Liver (tissue), 9 donors: ENCODE results near the gene WDR77. TPM values are rescaled to one million over a fixed set of nuclear protein-coding genes. Genes with fewer than 3 reads are reported as not detected.

Source experiments
- DNase-seq: peaks from one replicate; pipeline ENCODE4 v3.0.0-alpha.2; 2017; ENCODE audit warnings: low spot score
- H3K27ac ChIP-seq, 2 donors: one replicate each; pipeline ENCODE4 v1.7.0; 2013; ENCODE audit warnings: inconsistent platforms in 2 of 2, low read length in 2 of 2, control low read depth in 1 of 2, low read depth in 1 of 2, mild to moderate bottlenecking in 1 of 2
- H3K27me3 ChIP-seq, 4 donors: one replicate each; pipeline versions ENCODE4 v1.6.1 to v1.7.0; 2013; ENCODE audit warnings: low read length in 3 of 4, inconsistent platforms in 1 of 4, mild to moderate bottlenecking in 1 of 4, moderate library complexity in 1 of 4; ENCODE audit not compliant: control insufficient read depth in 4 of 4, insufficient read depth in 4 of 4
- H3K36me3 ChIP-seq, 4 donors: one replicate each; pipeline versions ENCODE4 v1.6.1 to v1.7.0; 2013; ENCODE audit warnings: low read length in 3 of 4, mild to moderate bottlenecking in 3 of 4, low read depth in 1 of 4, moderate library complexity in 1 of 4; ENCODE audit not compliant: control insufficient read depth in 4 of 4, insufficient read depth in 3 of 4
- H3K4me1 ChIP-seq, 4 donors: one replicate each; pipeline versions ENCODE4 v1.6.1 to v1.7.0; 2013; ENCODE audit warnings: low read length in 3 of 4, mild to moderate bottlenecking in 3 of 4, moderate library complexity in 1 of 4; ENCODE audit not compliant: control insufficient read depth in 4 of 4, insufficient read depth in 4 of 4
- H3K4me3 ChIP-seq, 3 donors: one replicate each; pipeline versions ENCODE4 v1.6.1 to v1.7.0; 2013; ENCODE audit warnings: low read length in 3 of 3, control low read depth in 1 of 3, low read depth in 1 of 3, mild to moderate bottlenecking in 1 of 3
- H3K9ac ChIP-seq, 2 donors: one replicate each; pipeline ENCODE4 v1.7.0; 2013; ENCODE audit warnings: low read length in 2 of 2, mild to moderate bottlenecking in 2 of 2, moderate library complexity in 2 of 2, control low read depth in 1 of 2, low read depth in 1 of 2
- H3K9me3 ChIP-seq, 4 donors: one replicate each; pipeline versions ENCODE4 v1.6.1 to v1.7.0; 2013; ENCODE audit warnings: low read length in 3 of 4; ENCODE audit not compliant: control insufficient read depth in 4 of 4
- EGR1 ChIP-seq, 2 donors: IDR thresholded peaks; 2 replicates each; pipeline ENCODE4 v1.6.1; 2016 to 2018; ENCODE audit warnings: antibody characterized with exemption in 2 of 2, low read depth in 2 of 2
- FOXA1 ChIP-seq: IDR thresholded peaks from 2 replicates; pipeline ENCODE4 v1.6.1; 2016; ENCODE audit warnings: antibody characterized with exemption
- FOXA2 ChIP-seq: IDR thresholded peaks from 2 replicates; pipeline ENCODE4 v1.6.1; 2016; ENCODE audit warnings: antibody characterized with exemption
- GABPA ChIP-seq, 2 donors: IDR thresholded peaks in 1 of 2; conservative IDR thresholded peaks in 1 of 2; 2 replicates each; pipeline ENCODE4 v1.6.1; 2016; ENCODE audit warnings: antibody characterized with exemption in 2 of 2, mild to moderate bottlenecking in 1 of 2, moderate library complexity in 1 of 2
- HNF4A ChIP-seq, 2 donors: conservative IDR thresholded peaks; 2 replicates each; pipeline ENCODE4 v1.6.1; 2016; ENCODE audit warnings: antibody characterized with exemption in 2 of 2, mild to moderate bottlenecking in 2 of 2
- JUND ChIP-seq, 2 donors: IDR thresholded peaks; 2 replicates each; pipeline ENCODE4 v1.6.1; 2016; ENCODE audit warnings: antibody characterized with exemption in 2 of 2
- MAX ChIP-seq: IDR thresholded peaks from 2 replicates; pipeline ENCODE4 v1.6.1; 2016; ENCODE audit warnings: antibody characterized with exemption
- NR2F2 ChIP-seq: IDR thresholded peaks from 2 replicates; pipeline ENCODE4 v1.6.1; 2016; ENCODE audit warnings: antibody characterized with exemption
- RXRA ChIP-seq, 2 donors: IDR thresholded peaks; 2 replicates each; pipeline ENCODE4 v1.6.1; 2017 to 2018; ENCODE audit warnings: antibody characterized with exemption in 2 of 2, mild to moderate bottlenecking in 1 of 2
- SP1 ChIP-seq: IDR thresholded peaks from 2 replicates; pipeline ENCODE4 v1.6.1; 2018; ENCODE audit warnings: antibody characterized with exemption, mild to moderate bottlenecking
- TAF1 ChIP-seq: conservative IDR thresholded peaks from 2 replicates; pipeline ENCODE4 v1.6.1; 2016; ENCODE audit warnings: antibody characterized with exemption, mild to moderate bottlenecking
- WGBS: extraction: QIAGEN DNeasy Blood & Tissue Kit; methylation state at CpG from one replicate; pipeline ENCODE4 v1.1.7; 2013; 5-methylcytosine and 5-hydroxymethylcytosine counted together
- polyA plus RNA-seq, 2 donors: library from polyadenylated mRNA; stranded (reverse) in 1 of 2; unstranded in 1 of 2; fragments of 200-250 nt in 1 of 2; fragments of >200 nt in 1 of 2; fragmentation: Nextera tagmentation in 1 of 2; extraction: Ambion mirVana in 1 of 2; gene quantifications; one replicate each; pipeline versions ENCODE4 v1.2.1 to v1.2.3, GENCODE V29; 2013 to 2015
- total RNA-seq, 2 donors: library from RNA; depleted of rRNA; stranded (reverse); fragments of >200 nt; gene quantifications; one replicate each; pipeline ENCODE4 v1.2.3, GENCODE V29; 2014
- TF ChIP-seq, protein P1 (sequence below): fragments of 150-350 bp; IDR thresholded peaks from 2 replicates; pipeline ENCODE4 v1.5.1; 2017; ENCODE audit warnings: improper control_type of control experiment, low read depth, low read length; ENCODE audit not compliant: missing input control
- TF ChIP-seq, protein P2 (sequence below): IDR thresholded peaks from 2 replicates; pipeline ENCODE4 v1.6.1; 2016; ENCODE audit warnings: antibody characterized with exemption, mild to moderate bottlenecking
- TF ChIP-seq, protein P3 (sequence below): IDR thresholded peaks from 2 replicates; pipeline ENCODE4 v1.6.1; 2016; ENCODE audit warnings: antibody characterized with exemption
- donor health status: healthy.
- donor health status: healthy.
- donor health status: healthy.
- donor health status: healthy.
- donor health status: healthy.

WDR77 gene
- total and polyA plus RNA-seq, 4 donors: 12.7 to 25.3 (median 19.9) TPM

DNA sequence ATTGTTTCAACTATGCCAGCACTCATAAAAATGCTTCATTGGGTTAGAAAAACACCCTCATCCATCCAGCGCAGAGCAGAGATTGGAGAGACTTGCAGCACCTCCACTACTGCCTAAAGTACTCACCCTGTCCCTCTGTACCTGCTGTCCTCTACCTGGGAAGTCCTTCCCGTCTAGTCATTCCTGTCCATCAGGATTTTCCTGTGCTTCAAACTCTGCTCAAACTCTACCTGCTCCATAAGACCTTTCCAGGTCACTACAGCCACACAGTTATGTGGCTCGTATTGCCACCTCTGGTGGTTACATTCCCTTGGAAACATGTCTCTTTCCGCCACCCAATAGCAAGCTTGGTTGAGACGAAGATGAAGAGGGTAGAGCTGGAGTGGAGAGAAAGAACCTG, 28.7 kb downstream of the WDR77 start (continued):
- TF ChIP-seq, protein P1, sequence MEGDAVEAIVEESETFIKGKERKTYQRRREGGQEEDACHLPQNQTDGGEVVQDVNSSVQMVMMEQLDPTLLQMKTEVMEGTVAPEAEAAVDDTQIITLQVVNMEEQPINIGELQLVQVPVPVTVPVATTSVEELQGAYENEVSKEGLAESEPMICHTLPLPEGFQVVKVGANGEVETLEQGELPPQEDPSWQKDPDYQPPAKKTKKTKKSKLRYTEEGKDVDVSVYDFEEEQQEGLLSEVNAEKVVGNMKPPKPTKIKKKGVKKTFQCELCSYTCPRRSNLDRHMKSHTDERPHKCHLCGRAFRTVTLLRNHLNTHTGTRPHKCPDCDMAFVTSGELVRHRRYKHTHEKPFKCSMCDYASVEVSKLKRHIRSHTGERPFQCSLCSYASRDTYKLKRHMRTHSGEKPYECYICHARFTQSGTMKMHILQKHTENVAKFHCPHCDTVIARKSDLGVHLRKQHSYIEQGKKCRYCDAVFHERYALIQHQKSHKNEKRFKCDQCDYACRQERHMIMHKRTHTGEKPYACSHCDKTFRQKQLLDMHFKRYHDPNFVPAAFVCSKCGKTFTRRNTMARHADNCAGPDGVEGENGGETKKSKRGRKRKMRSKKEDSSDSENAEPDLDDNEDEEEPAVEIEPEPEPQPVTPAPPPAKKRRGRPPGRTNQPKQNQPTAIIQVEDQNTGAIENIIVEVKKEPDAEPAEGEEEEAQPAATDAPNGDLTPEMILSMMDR: no peak

DNA sequence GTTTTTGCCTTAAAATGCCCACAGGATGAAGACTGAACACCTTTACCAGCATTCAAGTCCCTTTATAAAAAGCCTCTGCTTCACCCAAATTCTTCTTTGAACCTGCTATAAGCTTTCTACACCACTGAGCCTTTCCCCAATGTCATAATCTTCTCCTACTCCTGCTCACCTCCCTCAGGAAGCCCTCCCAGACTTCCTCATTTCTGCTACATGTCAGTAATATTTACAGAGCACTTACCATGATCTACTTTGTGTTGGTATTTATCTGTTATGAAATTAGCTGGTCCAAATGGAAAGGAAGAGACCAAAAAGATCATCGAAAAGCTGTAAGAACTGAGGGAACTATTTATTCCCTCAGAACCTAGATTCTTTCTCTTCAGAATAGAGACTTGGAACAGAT, 30.0 kb downstream of the WDR77 start:
- H3K4me1 ChIP-seq: peaks cover 6 to 36% (median 31%) of the 10 kb centered on the region in 4 donors
- no peak overlapping the region for H3K27ac ChIP-seq
- H3K36me3 ChIP-seq: peaks cover 0 to 8% (median 4%) of the 10 kb centered on the region in 4 donors
- TF ChIP-seq JUND (IDR thresholded peaks at IDR 0.05): no peak
- no peak for TF ChIP-seq FOXA1
- TF ChIP-seq MAX: no peak
- TF ChIP-seq, protein P2, sequence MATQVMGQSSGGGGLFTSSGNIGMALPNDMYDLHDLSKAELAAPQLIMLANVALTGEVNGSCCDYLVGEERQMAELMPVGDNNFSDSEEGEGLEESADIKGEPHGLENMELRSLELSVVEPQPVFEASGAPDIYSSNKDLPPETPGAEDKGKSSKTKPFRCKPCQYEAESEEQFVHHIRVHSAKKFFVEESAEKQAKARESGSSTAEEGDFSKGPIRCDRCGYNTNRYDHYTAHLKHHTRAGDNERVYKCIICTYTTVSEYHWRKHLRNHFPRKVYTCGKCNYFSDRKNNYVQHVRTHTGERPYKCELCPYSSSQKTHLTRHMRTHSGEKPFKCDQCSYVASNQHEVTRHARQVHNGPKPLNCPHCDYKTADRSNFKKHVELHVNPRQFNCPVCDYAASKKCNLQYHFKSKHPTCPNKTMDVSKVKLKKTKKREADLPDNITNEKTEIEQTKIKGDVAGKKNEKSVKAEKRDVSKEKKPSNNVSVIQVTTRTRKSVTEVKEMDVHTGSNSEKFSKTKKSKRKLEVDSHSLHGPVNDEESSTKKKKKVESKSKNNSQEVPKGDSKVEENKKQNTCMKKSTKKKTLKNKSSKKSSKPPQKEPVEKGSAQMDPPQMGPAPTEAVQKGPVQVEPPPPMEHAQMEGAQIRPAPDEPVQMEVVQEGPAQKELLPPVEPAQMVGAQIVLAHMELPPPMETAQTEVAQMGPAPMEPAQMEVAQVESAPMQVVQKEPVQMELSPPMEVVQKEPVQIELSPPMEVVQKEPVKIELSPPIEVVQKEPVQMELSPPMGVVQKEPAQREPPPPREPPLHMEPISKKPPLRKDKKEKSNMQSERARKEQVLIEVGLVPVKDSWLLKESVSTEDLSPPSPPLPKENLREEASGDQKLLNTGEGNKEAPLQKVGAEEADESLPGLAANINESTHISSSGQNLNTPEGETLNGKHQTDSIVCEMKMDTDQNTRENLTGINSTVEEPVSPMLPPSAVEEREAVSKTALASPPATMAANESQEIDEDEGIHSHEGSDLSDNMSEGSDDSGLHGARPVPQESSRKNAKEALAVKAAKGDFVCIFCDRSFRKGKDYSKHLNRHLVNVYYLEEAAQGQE: no peak
- TF ChIP-seq, protein P3, sequence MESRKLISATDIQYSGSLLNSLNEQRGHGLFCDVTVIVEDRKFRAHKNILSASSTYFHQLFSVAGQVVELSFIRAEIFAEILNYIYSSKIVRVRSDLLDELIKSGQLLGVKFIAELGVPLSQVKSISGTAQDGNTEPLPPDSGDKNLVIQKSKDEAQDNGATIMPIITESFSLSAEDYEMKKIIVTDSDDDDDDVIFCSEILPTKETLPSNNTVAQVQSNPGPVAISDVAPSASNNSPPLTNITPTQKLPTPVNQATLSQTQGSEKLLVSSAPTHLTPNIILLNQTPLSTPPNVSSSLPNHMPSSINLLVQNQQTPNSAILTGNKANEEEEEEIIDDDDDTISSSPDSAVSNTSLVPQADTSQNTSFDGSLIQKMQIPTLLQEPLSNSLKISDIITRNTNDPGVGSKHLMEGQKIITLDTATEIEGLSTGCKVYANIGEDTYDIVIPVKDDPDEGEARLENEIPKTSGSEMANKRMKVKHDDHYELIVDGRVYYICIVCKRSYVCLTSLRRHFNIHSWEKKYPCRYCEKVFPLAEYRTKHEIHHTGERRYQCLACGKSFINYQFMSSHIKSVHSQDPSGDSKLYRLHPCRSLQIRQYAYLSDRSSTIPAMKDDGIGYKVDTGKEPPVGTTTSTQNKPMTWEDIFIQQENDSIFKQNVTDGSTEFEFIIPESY: no peak
- no peak for TF ChIP-seq TAF1
- no peak for TF ChIP-seq NR2F2
- no peak for TF ChIP-seq GABPA (IDR thresholded peaks at IDR 0.05 in 1 of 2, conservative IDR thresholded peaks at IDR 0.05 in 1 of 2)
- TF ChIP-seq HNF4A (conservative IDR thresholded peaks at IDR 0.05): no peak
- TF ChIP-seq RXRA (IDR thresholded peaks at IDR 0.05): no peak
- H3K9ac ChIP-seq: no peak overlapping the region
- DNase-seq: no peak
- WGBS: 97% methylated on average over 1 of the region's 1 CpG
- H3K27me3 ChIP-seq: no peaks in the 10 kb centered on the region
- H3K4me3 ChIP-seq: no peak overlapping the region
- H3K9me3 ChIP-seq: no peaks in the 10 kb centered on the region

GRCh38 chr1:111417755-111418154, 31.3 kb downstream of the WDR77 start:
- Histone ChIP-seq H3K27me3 (no peaks in the 10 kb centered on the region), H3K27ac (peak overlapping the region; percentile 38 to 44), H3K36me3 (peaks cover 0 to 8% (median 4%) of the 10 kb centered on the region in 4 donors), H3K9ac (no peak overlapping the region), H3K9me3 (no peaks in the 10 kb centered on the region), H3K4me3 (no peak overlapping the region), H3K4me1 (peaks cover 0 to 23% (median 20%) of the 10 kb centered on the region in 4 donors)
- no peak for DNase-seq
- 48% methylated on average over 1 of the region's 1 CpG for WGBS
- TF ChIP-seq EGR1 (IDR thresholded peaks at IDR 0.05; ENCODE audit: low read depth in 2 of 2) (peak in 1 of 2 donors; percentile 21), MAX (peak; percentile 43), FOXA1 (peak; percentile 98), FOXA2 (peak; percentile 98), JUND (IDR thresholded peaks at IDR 0.05) (peak in 1 of 2 donors; percentile 33), SP1 (peak; percentile 58), GABPA (IDR thresholded peaks at IDR 0.05 in 1 of 2, conservative IDR thresholded peaks at IDR 0.05 in 1 of 2) (no peak)
- TF ChIP-seq, protein P2: peak; percentile 27
- TF ChIP-seq, protein P3: peak; percentile 83
